DMS 273 (cell line): ENCODE data around the gene ASB10.

Experiments
- DNase-seq: peaks from one replicate; lab custom pipeline; 2025; ENCODE audit not compliant: unreplicated experiment; lab: John Stamatoyannopoulos, UW

Gene ASB10, protein sequence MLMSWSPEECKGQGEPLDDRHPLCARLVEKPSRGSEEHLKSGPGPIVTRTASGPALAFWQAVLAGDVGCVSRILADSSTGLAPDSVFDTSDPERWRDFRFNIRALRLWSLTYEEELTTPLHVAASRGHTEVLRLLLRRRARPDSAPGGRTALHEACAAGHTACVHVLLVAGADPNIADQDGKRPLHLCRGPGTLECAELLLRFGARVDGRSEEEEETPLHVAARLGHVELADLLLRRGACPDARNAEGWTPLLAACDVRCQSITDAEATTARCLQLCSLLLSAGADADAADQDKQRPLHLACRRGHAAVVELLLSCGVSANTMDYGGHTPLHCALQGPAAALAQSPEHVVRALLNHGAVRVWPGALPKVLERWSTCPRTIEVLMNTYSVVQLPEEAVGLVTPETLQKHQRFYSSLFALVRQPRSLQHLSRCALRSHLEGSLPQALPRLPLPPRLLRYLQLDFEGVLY

DNA sequence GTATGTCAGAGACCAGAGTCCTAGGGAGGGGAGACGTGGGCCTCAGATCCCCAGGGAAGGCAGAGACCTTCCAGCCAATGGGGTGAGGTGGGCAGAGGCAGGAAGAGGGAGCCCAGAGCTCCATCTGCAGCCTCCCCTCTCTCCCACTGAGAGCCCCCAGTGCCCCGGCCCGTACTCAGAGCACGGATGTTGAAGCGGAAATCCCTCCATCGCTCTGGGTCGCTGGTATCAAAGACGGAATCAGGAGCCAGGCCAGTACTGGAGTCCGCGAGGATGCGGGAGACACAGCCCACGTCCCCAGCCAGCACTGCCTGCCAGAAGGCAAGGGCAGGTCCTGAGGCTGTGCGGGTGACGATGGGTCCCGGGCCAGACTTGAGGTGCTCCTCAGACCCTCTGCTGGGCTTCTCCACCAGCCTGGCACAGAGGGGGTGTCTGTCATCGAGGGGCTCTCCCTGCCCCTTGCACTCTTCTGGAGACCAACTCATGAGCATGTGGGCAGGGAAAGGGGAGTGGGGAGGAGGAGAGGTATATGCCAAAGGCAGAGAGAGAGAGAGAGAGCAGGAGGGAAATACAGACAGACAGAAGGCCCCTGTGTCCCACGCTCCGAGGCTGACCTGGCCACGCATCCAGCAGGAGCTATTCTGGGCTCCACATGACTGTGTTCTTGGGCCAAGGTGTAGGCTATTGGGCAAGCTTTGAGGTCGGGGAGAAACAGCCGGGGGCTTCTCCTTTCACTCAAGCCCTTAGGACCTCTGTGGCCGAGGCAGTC, at the start of gene ASB10:
Gene ASB10, minus strand, starts transcription at position 611 of the 769 bp plus-strand sequence. Its CDS starts 120 bp downstream, at position 491.
- DNase-seq, result no peak

DNA sequence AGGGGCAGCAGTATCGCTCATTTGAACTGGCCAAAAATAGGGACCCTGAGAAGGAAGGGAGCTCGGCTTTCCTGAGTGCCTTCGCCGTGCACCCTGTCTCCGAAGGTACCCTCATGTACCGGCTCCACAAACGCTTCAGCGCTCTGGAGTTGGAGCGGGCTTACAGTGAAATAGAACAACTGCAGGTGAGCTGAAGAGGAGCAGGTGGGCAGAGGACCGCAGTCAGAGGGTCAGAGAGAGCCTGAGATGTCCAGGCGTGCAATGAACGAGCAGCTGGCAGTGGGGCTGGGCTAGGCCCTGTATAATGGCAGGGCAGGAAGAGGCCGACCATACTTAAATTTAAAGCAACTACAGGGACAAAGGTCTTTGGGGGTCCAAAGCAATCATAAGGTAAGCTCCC, 49.4 kb upstream of the ASB10 start:
- DNase-seq, result no peak

DNA sequence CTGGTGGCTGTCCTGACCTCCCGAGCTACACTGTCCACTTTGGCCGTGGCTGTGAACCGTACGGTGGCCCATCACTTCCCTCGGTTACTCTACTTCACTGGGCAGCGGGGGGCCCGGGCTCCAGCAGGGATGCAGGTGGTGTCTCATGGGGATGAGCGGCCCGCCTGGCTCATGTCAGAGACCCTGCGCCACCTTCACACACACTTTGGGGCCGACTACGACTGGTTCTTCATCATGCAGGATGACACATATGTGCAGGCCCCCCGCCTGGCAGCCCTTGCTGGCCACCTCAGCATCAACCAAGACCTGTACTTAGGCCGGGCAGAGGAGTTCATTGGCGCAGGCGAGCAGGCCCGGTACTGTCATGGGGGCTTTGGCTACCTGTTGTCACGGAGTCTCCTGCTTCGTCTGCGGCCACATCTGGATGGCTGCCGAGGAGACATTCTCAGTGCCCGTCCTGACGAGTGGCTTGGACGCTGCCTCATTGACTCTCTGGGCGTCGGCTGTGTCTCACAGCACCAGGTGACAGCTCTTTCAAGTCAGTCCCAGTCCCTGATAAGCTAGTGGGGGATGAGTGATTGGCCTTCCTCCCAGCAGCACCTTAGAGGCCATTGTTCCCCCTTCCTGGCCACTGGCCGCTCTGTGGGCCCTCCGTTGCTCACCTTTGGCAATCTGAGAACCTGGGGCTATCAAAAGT, 48.2 kb upstream of the ASB10 start:
- DNase-seq, result no peak

DNA sequence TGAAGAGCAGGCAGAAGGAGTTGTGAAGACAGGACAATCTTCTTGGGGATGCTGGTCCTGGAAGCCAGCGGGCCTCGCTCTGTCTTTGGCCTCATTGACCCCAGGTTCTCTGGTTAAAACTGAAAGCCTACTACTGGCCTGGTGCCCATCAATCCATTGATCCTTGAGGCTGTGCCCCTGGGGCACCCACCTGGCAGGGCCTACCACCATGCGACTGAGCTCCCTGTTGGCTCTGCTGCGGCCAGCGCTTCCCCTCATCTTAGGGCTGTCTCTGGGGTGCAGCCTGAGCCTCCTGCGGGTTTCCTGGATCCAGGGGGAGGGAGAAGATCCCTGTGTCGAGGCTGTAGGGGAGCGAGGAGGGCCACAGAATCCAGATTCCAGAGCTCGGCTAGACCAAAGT, 46.8 kb upstream of the ASB10 start:
- DNase-seq, result no peak

DNA sequence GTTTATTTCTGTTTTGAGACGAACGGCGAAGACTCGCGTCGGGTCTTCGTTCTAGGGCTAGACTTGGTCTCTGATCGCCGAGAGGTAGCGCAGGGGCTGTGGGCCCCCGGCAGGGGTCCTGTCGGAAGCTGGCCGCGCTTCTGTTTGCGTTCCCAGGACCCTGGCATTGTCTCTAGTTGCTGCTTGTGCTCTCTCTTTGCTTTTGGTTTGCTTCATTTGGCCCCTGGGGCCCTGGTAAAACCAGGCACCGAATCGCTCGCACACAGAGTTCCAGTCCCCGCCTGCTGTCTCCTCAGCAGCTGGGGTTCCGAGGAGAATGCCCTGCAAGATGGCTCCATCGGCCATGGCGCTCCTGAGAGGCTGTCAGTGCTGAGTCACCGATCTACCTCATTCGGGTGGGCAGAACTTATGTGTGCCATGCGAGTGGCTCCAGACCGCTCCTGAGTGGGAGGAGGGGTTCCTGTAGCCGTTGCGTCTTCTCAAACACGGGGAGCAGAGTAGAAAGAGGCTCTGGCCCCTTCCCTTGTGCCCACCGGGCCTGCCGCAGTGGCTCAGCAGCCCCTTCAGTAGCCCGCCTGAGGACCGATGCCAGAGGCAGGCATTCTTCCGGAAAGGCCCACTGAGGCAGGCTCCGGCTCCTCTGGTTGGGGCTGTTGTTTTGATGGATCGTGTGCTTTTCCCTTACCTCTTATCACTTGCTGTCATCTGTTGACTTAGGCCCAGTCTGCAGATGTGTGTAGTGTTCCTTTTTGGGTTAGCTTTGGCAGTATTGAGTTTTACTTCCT, 46.1 kb upstream of the ASB10 start:
- DNase-seq, result peak; percentile 84

DNA sequence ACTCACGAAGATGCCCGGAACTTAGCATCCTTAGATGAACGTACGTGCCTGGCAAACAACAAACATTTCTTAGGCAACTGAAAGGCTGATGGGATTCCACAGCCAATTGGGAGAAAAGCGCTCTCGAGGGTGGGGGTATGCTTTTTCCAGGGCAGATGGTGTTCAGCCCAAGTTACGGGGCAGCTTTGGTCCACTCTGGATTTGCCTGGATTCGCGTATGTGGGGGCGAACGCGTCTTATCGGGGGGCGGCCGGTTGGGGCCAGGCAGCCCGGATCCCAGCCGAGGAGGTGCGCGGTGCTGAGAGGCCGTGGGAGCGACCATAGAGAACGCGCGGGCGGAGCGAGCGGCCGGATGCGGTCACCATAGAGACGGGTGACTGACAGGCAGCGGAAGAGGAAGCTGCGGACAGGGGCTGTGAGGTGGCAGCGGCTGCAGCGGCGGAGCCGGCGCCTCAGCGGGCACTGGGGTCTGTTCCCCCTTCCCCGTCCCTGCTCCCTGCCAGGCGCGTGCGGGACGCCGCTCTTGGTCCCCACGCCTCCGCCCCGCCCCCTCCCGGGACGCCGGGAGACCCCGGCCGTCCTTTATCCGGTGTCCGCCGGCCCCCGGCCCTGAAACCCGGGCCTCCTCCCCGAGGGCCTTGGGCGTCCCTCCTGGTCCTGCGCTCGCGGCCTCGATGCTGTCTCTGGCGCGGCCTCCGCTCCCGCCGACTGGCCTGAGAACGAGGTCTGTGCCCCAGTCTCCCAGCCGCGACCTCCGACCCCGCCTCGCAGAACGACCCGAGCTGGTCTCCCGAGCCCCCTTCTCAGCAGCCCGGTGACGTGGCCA, 45.3 kb upstream of the ASB10 start, which contains the start of gene CHPF2:
Gene CHPF2, plus strand, starts transcription at position 393 of the 826 bp plus-strand sequence. CDS start 1,529 bp downstream, outside the sequence.
- peak; percentile 96 for DNase-seq

DNA sequence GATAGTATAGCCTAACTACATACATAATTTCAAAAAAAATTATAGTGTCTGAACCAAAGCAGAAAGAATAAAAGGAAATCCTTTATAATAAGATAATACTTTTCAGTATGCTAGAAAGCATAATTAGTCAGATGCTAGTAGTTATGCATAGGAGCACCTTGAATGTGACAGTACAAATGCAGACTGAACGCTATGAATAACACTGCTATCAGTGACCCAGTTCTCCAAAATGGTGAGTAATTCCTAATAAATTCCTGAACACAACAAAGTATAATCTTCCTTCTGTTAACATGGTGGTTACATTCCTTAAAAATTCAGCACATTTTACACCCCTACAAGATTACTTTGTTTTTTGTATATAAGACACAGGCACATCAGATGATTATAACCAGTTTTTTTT, 44.0 kb upstream of the ASB10 start:
- no peak for DNase-seq

DNA sequence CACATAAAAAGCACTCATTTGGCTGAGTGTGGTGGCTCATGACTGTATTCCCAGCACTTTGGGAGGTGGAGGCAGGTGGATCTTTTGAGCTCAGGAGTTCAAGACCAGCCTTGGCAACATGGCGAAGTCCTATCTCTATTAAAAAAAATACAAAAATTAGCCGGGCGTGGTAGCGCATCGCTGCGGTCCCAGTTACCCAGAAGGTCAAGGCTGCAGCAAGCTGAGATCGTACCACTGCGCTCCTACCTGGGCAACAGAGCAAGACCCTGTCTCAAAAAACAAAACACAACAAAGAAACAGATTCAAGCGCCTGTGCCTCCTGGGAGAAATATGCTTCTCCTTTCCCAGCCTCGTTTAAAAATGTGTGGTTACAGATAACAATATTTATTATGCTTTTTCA, 42.2 kb upstream of the ASB10 start:
- DNase-seq, result no peak

DNA sequence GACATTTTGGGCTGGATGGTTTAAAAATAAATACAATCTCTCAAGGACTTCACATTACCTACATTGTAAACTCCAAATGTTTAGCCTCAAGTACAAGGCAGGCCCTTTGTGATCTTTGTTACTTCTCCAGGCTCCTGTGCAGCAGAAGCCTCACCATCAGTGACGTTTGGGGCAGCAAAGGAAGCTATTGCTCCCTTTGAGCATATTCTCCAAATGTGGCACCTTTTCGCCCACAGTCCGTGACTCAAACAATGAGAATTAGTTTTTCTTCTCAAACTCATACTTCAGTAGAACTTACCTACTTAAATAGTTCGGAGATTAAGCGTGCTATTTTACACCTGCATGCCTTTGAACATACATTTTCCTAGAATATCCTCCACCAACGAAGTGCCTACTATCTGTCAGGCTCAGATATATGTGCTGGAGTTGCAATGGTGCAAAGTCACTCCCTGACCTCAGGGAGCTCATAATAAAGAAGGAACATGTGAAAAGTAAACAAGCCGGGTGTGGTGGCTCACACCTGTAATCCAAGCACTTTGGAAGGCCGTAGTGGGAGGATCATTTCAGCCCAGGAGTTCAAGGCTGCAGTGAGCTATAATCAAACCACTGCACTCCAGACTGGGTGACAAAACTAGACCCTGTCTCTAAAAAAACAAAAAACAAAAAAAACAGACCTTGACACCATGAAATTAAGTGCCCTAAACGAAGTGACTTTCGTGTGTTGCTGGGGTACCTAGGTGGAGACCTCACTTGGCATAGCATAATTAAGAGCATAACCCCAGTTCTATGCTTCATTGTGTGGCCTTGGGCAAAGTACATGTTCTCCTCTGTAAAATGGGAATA, 41.2 kb upstream of the ASB10 start:
- no peak for DNase-seq

DNA sequence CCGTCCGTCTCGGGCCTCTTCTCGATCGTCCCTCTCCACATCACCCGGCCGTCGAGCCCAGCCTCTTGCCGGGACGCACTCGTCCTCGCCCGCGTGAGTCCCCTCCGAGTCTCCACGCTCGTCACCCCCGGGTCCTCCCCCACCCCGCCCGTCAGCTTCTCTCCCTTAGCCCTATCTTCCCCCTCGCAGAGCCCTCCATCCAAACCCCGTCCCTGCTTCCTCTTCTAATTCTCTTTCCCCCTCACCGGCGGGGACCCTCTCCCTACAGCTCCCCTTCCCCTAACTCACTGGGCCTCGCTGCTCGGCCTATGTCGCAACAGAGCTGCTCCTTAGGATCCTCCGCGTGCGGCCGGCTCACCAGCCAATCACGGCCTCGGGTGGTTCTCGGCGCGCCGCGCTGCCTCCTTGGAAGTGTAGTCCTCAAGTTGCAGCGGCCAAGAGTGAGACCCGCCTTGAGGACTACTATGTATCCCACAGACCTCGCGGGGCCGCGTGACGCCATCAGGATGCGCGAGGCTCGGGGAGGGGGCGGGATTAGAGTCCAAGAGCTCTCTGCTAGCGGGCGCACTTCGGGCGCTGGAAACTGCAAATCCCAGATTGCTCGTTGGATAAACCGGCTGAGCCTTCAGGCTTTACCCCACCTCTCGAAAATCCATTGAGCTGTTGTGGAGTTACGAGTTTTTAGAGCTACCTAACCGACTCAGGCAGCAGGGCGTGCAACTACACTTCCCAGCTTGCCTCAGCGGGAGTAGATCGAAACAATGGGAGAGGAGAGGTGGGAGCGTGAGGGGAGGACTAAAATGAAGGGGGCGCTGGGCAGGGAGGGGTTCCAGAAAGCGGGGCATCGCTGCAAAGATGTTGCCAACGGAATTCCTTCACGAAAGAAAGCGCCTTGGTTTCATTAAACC, 40.1 kb upstream of the ASB10 start, which contains the start of gene ABCF2:
Gene ABCF2, minus strand, starts transcription at position 331 of the 908 bp plus-strand sequence. CDS start 747 bp downstream, outside the sequence.
- peak; percentile 100 for DNase-seq

DNA sequence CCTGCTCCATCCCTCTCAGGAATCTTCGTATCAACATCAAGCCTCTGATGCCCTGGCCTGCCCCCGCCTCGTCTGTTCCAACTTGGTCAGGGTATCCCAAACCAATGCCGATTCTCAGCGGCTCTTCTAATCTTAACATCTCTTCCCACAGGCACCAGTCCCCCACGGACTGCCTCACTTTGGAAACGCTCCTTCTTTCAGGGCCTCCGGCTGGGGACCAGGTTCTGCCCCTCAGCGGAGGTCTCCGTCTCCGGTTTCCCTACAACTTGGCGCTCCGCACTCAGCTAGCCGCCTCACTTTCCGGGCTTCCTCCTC, 39.5 kb upstream of the ASB10 start:
- DNase-seq, result no peak

DNA sequence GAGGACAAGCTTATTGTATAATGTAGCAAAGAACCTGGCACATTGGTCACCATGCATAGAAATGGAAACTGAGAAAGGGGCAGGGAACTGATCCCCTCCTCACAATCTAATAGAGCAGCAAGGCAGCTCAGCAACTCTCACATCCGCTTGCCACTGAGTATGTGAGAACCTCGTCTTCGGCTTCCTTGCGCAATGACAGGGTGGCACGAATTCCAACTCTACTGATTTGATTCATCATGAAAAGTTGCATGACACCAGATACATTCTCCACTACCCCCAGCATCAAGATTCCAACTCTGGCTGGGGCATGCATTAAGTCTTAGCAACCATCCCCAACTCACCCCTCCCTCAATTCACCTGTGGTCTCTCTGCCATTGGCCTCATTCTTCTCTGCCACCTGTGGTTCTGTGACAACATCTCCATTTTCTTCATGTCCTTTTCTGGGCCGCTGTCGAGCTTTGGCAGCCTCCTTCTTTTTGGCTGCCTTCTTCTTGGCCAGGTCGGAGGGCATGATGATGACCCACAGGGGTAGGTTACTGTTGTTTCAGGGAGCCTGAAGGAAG, 39.0 kb upstream of the ASB10 start:
- no peak for DNase-seq

DNA sequence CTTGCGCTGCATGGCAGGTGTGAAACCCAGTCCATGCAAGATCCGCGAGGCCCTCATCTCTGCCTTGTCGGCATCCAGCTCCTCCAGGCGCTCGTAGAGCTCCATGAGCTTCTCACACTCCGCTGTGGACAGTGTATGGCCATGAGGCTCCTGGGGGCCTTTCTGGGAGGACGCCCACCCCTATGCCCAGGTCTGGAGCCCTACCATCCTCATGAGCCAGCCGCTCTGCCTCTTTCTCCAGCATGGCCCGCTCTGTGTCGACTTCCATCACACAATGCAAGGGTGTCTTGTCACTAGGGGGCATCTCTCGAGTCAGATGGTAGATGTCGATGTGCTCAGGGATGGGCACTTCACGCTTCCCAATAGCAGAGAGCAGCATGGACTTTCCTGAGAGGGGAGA, 36.7 kb upstream of the ASB10 start:
- DNase-seq, result no peak

DNA sequence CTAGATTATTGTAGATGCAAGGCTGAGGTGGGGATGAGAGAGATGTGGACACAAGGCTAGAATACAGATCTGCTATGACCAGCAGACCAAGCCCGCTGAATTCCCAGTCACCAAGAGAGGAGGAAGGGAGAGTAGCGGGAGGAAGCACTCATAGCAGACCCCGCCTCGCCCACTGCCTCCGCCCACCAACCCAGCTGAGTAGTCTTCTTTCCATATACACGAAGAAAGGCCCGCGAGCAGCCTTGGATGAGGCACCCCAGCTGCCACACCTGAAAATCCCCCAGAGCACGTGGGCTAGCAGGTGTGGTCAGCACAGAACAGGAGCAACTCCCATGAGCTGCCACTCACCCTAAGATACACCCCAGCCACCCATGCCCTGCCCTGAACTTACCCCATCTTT, 31.1 kb upstream of the ASB10 start:
- DNase-seq, result no peak

DNA sequence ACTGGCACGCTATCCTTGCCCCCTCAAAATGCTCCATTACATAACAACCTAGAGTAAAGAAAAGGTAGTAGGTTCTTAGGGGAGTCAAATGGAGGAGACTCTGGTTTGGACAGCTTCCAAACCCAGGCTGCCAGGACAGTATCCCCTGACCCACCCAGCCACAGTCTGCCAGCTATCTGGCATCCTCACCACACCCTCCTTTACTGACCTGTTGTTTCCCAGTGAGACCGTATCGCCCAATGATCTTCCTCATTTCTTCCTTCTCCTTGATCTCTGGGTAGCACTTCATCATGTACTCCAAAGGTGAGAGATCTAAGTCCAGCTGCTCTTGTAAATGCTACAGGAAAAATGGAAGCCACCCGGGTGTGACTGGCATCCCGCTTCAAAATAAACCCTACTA, 28.3 kb upstream of the ASB10 start:
- no peak for DNase-seq

DNA sequence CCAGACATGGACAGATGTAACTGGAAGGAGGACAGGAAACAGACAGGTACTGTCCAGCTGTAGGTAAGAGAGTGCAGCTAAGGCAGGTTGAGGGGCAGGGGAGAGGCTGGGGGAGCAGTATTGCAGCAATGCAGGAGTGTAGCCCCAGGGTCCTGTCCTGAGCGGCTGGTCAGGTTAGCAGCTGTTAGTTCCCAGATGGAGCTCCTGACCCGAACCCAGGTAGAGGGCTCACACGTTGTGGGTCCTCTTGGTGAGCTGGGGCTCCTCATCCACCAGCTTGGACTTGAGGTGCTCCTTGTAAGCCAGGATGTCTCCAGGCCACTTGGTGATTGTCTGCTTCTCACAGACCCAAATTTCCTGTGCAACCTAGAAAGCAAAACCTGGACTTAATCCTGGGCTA, 26.8 kb upstream of the ASB10 start:
- DNase-seq, result no peak

DNA sequence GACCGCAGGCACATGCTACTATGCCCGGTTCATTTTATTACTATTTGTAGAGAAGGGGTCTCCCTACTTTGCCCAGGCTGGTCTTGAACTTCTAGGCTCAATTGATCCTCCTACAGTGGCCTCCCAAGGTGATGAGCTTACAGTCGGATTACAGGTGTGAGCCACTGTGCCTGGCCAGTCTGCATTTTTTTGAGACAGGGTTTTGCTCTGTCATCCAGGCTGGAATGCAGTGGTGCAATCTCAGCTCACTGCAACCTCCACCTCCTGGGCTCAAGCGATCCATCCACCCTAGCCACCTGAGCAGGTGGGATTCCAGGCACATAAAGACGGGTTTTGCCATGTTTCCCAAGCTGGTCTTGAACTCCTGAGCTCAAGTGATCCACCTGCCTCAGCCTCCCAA, 25.6 kb upstream of the ASB10 start:
- DNase-seq, result no peak
